HL-60/S4 treated with phorbol 12-myristate 13-acetate at 8.2 ng/mL for 4 days and 3 days (cell line): ENCODE data around the gene GSS.

Experiments
- in situ Hi-C: fragments of 300-500 bp; cut with MboI; formaldehyde crosslinking; loops from 2 replicates; pipeline ENCODE4 v1.15.0; 2022; ENCODE audit warnings: low sequenced_read_pairs

GSS gene

GRCh38 chr20:34955231-34956040 is at the start of gene GSS, which contains the start of gene MYH7B:
Gene GSS (minus strand): TSS chr20:34955806. CDS start chr20:34951852, 3,954 bp downstream.
Gene MYH7B (plus strand): TSS chr20:34955868. CDS start chr20:34978006, 22,138 bp downstream.
- in situ Hi-C loops, result no loop called here

DNA sequence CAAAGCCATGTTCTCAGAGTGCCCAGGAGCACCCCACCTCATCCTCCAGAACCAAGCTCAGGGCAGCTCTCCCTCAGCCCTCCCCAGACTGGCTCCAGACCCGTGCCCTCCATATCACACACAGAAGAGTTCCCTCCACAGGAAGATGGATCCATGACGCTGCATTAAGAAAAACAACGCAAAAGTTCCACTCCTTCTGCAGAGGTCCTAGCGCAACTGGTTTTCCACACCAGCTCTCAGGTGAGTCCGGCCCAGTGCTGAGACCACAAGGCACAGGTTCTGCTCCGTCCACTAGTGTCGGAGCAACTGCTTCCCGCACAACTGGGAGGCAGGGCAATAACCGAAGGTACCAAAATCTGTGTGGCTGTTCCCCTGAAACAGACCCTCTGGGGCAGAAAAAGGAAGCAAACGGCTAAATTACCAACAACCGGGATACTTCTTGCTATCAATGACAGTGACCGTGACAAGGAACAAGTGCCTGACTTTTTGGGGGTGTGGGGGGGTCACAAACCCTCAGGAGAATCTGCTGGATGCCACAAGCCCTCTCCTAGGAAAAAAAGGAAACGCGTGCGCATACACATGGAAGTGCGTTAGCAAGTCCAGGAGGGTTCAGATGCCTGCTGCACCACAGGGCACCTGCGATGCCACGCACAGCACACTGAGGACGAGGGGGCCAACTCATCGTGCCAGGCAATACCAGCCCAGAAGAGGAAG is 49.3 kb upstream of the GSS start:
- in situ Hi-C loops, result no loop called here

- in situ Hi-C loops, result no loop called here
Measured at GRCh38 chr20:35004051-35004725, 48.6 kb upstream of the GSS start.

GRCh38 chr20:35003211-35004031 is 47.8 kb upstream of the GSS start:
- in situ Hi-C loops, result no loop called here

DNA sequence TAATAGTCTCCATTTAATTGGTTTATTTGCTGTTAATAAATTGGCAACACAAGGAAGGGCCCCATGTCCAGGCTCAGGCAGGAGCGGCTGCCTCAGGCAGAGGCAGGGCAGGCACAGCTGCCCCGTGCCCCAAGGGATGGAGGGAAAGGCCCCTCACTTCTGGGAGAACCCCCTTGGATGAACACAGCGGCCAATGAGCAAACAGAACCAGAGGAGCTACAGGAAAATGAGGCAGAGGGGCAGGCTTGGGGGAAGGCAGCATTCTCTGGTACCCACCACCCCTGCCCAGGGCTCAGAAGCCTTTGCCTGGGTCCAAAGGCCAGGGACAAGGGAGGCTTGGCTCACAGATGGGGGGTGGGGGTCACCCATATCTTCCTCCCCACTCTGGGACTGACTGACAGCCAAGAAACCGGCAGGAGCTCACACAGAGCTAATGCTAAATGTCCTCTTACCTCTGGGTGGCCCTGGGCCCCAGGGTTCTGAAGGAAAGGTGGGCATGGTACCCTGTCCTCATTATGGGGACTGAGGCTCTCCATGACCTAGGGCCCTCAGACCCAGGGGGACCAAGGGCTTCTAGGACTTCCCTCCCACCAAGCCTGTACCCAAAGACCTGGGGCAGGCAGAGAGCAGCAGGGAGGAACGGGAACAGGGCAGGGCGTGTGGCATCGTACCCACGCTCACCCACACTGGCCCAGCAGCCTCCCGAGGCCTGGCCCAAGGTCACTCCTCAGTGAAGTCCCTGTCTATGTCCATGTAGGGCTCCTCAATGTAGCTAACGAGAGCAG is 47.0 kb upstream of the GSS start:
- in situ Hi-C loops, result no loop called here

DNA sequence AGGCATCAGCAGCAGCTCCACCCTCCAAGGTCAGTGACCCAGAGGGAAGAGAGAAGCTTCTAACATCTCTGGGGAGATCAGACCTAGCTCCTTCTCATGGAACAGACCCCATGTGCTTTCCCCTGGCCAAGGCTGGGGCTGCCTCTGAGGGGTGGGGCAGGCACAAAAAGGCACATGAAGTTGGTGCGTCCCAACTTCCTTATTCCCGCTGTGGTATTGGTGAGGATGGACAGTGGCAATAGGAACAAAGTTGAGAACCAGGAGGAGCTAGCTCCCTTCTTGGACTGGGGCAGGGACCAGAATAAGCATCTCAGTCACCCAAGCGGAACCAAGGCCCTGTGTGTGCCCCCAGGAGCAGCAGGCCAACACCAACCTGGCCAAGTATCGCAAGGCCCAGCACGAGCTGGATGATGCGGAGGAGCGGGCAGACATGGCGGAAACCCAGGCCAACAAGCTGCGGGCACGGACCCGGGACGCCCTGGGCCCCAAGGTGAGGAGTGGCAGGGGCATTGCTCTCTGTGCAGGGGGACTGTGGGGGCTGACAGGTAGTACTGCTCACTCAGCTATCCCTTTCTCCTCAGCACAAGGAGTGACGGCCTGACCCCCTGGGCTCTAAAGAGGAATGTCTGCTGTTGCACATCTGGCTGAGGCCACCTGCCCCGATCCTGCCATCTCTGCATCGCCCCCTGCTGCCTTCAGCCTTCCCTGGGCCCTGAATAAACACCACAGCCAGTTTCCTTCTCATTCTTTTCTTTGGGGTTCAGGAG is 46.2 kb upstream of the GSS start:
- in situ Hi-C loops, result no loop called here

DNA sequence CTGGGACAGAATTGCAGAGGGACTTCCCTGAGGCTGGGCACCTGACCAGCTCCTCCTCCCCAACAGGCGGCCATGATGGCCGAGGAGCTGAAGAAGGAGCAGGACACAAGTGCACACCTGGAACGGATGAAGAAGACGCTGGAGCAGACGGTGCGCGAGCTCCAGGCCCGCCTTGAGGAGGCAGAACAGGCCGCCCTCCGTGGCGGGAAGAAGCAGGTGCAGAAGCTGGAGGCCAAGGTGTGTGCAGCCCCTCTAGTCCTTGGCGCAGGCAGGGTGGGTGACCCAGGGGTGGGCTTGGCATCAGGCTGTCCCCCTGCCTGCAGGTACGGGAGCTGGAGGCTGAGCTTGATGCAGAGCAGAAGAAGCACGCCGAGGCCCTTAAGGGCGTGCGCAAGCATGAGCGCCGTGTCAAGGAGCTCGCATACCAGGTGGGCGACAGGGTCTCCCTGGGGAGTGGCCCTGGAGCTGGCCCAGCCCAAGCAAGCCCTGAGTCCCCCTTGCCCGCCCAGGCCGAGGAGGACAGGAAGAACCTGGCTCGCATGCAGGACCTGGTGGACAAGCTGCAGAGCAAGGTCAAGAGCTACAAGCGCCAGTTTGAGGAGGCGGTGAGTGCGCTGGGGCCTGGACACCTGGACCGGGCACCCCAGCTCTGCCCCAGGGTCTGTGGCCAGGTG is 45.5 kb upstream of the GSS start:
- in situ Hi-C loops, result no loop called here

- in situ Hi-C loops, result no loop called here
Measured at GRCh38 chr20:35000311-35000921, 44.8 kb upstream of the GSS start.

- in situ Hi-C loops, result no loop called here
Measured at GRCh38 chr20:34999782-35000181, 44.2 kb upstream of the GSS start.

DNA sequence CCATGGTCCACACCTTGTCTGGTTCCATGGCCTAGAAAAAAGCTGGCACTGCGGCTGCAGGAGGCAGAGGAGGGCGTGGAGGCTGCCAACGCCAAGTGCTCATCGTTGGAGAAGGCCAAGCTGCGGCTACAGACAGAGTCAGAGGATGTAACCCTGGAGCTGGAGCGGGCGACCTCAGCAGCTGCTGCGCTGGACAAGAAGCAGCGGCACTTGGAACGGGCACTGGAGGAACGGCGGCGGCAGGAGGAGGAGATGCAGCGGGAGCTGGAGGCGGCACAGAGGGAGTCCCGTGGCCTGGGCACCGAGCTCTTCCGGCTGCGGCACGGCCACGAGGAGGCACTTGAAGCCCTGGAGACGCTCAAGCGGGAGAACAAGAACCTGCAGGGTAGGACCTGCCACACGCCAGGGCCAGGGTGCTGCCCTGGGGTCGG is 43.4 kb upstream of the GSS start:
- in situ Hi-C loops, result no loop called here

DNA sequence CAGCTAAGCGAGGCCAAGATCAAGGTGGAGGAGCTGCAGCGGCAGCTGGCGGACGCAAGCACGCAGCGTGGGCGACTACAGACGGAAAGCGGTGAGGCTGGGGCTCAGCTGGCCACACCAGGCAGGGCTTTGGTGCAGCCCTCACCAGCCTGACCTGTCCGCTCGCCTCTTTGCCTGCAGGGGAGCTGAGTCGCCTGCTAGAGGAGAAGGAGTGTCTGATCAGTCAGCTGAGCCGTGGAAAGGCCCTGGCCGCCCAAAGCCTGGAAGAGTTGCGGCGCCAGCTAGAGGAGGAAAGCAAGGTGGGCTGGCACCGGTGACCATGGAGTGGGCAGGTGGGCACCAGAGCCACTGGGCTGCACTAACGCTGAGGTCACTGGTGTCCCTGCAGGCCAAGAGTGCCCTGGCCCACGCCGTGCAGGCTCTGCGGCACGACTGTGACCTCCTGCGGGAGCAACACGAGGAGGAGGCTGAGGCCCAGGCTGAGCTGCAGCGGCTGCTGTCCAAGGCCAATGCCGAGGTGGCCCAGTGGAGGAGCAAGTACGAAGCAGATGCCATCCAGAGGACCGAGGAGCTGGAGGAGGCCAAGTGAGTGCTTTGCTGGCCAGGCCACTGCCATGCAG is 42.8 kb upstream of the GSS start:
- in situ Hi-C loops, result no loop called here

DNA sequence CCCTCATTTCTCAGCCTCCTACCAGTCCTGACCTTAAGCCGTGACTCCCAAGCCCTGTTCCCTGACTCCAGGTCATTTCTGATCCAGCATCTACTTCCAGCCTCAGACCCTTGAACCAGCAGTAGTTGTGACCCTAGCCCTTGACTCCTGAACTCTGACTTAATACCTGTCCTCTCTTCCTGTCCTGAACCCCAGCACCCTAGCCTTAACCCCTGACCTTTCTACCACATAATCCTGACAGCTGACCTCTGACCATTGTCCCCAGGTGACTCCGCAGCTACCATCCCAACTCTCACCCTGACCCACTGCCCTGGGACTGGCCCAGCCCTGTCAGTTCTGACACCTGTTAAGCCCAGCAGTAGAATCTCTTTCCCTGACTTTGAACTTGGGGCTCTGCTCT is 42.2 kb upstream of the GSS start:
- in situ Hi-C loops, result no loop called here

- in situ Hi-C loops, result no loop called here
Measured at GRCh38 chr20:34997131-34997561, 41.5 kb upstream of the GSS start.

DNA sequence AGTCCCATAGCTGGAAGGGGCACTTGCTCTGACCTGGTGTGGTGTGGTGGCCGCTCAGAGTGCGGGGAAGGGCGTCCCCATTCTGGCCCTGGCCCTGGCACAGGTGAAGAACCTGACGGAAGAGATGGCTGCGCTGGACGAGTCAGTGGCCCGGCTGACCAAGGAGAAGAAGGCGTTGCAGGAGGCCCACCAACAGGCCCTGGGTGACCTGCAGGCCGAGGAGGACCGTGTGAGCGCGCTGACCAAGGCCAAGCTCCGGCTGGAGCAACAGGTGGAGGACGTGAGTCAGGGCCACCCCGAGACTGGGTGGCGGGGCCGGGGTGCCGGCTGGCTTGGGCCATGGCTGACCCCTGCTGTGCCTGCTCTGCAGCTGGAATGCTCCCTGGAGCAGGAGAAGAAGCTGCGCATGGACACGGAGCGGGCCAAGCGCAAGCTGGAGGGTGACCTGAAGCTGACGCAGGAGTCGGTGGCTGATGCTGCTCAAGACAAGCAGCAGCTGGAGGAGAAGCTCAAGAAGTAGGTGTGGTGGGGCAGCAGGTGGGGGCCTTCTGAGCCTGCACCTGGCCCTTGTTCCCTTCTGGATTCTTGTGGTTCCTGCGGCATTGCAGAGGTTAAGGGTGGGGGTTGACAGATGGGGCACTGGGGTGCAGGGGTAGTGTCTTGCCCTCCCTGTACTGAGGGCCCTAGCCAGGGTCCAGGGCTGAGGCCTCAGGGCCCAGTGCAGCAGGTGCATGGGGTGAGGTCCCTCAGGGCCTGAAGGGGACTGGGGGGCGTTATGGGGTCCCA is 40.8 kb upstream of the GSS start:
- in situ Hi-C loops, result no loop called here

- in situ Hi-C loops, result no loop called here
Measured at GRCh38 chr20:34995696-34996095, 40.1 kb upstream of the GSS start.

DNA sequence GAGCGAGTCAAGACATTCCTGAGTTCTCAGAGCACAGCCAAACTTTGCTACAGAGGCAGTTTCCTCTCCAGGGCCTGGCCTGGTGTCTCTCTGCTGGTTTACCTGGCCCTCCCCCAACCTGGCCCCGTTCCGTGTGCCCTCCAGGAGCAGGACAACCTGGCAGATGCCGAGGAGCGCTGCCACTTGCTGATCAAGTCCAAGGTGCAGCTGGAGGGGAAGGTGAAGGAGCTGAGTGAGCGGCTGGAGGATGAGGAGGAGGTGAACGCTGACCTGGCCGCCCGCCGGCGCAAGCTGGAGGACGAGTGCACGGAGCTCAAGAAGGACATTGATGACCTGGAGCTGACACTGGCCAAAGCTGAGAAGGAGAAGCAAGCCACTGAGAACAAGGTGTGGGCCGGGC is 39.6 kb upstream of the GSS start:
- in situ Hi-C loops, result no loop called here

DNA sequence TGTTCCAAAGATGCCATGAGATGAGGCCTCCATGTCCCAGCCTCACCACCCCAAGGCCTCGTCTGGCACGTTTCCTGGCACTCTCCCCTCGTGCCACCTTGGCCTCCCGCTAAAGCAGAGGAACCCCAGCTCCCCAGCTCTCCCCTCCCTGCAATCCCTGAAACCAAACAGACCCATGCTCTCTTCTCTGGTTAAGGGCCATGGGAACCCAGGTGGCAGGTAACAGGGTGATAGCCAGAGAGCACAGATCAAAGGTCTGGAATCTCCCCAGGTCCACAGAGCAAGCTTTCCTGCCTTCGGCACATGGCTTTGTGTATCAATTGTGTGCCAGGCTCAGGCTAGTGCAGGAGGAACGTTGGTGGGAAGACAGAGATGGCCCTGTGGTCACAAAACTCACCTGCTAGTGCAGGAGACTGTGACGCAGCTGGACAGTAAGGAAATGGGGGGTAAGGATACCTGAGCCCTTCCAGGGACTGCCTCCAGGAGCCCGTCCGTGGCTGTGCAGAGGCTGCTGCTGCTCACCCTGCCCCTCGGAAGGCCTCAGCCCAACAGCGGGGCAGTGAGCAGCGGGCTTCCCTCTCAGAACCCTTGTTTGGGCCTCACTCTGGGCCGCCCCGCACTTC is 39.0 kb upstream of the GSS start:
- in situ Hi-C loops, result no loop called here
